NCI-H146 treated with DMSO at 0.1 percent for 48 hours (cell line): Measurements from ENCODE around the gene PTPRD.

ENCODE experiments used
- DNase-seq: peaks from one replicate; lab custom pipeline; 2025; ENCODE audit not compliant: unreplicated experiment; lab: John Stamatoyannopoulos, UW

PTPRD gene

DNA sequence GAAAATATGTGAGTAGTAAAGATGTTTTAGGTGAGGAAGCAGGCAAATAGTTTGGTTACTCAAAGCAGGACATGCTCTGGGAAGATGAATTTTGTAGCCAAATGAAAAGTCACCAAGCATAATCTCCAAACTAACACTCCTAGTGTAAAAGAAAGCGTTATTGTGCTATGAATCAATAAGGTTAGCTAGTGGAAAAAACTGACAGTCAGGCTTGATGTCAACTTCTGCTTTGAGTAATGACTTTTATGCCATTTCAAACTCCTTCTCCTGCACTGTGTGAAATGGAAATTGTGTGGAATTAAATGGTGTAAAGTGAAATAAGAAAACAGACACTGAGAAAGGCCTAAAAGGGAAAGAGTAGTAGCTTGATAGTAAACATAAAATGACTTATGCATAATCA, 2176.0 kb downstream of the PTPRD start:
- no peak for DNase-seq

DNA sequence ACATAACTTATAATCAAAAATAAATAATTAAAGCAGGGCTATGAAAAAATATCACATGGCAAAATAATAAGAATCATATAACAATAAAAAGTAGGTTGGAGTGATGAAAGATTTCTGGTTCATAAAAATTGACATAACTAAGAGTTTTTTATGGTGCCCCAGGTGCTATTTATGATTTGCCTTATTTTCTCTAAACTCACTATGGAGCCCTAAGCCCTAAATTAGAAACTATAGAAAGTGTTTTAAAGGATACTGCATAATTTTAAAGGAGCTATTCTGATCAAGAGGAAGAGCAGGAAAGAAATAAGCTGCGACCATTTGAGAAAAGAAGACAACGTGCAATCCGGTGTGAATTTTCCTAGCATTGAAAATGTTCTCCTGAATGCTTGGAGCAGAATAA, 2178.2 kb downstream of the PTPRD start:
- DNase-seq, result no peak

DNA sequence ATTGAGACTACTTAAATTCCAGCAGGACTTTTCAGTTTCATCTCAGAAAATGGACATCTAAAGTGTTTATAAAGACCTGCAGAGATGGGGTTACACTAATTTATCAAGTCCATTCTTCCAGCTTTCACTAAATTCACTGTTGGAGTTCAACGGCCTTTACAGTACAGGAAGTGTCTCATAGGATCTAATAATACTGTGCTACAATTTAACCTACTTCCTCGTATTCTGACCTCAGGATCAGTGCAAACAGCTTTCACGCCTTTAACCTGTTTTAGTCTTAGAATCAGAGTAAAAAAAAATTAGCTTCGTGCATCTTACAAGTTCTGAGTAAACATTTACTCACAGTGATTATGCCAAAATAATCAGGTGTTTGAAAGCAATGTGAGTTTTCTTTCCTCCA, 2180.6 kb downstream of the PTPRD start:
- no peak for DNase-seq

DNA sequence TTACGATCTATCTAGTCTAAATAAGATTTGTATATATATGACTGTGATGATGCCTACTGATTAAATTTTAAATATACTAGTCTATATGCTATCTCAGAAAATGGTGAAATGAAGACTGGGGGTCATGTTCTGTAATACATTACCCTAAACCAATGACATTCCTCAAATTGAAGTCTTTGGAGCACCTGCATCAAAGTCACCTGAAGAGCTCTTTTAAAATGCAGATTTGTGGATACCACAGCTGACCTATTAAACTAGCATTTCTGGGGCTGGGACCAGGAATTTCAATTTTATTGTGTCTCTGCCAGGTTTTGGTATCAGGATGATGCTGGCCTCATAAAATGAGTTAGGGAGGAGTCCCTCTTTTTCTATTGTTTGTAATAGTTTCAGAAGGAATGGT, 2181.3 kb downstream of the PTPRD start:
- no peak for DNase-seq

DNA sequence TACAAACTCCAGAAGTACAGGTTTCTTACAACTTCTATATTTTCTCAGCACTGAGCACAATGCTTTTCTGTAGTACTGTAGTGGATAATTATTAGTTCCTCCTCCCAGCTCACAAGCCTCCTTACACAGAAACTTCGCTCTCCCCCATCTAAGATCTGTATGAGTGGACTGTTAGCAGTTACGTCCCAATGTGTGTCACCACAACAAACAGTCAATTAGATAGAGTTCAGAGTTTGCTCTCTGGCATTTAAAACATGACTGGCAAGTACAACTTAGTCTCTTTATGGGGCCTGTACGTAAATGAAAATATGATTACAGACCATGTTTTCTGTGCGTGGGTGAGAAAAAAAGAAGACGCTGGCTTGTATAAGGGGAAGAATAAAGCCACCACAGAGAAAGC, 2181.9 kb downstream of the PTPRD start:
- DNase-seq, result no peak

DNA sequence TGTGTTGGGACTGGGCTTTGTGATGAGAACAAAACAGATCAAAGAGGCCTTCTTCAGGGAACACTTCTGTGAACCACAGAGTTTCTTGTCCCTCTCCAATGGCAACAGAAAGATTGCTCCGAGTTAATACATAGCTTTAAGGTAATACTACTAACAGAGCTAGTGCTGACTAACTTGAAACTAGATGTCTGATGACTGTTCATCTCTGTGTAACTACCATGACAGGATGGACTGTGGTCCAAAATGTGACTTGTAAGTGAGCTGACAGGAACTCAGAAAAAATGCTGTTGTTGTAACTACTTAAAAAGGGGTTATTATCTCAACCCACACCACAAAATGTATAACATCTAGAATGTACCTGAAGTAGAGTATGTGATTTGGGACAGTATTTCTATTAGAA, 2183.0 kb downstream of the PTPRD start:
- DNase-seq, result no peak

DNA sequence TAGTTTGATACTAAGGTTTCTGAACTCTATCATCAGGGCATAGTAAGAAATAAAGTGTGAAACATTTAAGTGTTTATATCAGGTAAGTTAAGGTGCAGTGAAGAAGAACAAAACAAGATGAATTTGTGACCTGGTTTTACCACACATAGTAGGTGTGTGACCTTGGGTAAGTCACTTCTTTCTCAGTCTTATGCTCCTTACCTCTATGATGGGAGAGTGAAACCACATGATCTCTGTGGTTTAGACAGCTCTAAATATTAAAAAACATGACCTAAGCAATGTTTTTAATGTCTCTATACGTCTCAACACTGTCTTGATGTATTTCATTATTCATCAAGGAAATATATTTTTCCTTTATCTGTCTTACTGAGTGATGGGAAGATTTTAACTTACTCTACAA, 2183.6 kb downstream of the PTPRD start:
- no peak for DNase-seq

DNA sequence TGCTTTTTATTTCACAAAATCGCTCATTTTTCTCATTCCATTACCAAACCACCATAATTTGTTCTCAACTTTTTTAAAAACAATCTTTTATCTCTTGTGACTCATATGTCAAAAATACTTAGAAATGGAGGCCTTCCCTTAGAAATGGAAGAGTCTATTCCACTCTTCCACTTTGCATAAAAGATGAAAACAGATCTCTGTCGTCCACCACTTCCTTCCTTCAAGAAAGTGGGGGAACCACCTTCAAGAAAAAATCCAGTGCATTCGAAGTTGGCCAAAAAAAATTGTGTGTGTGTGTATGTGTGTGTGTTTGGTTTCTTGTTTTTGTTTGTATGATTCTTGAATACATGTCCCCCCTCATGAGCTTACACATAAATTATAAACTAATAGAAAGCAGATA, 2184.4 kb downstream of the PTPRD start:
- DNase-seq, result no peak

DNA sequence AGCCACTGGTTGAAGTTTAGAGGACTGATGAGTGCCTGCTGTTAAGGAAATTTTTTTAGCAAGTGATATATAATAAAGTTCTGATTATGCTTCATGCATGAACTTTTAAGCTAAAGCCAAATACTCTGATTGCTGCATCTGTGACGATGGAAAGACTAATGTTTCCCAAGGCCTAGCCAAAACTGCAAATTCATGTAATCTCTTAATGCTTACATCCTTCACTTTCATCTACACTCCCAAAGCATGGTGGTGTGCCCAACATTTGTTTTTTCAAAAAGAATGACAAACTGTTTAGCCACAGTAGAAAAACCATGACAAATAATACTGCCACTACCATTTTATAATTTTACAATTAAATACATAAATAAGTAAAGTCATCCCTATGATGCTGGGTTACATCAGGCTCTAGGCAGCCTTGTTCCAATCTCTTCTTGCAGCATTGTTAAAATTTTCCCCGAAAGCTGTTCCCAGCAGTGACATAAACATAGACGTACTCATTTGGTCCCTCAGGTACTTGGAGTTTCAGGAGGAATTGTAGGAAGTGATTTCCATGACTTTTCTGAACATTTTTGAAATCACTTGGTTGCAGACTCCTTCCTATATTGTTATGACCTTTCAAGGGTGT, 2187.9 kb downstream of the PTPRD start:
- no peak for DNase-seq

DNA sequence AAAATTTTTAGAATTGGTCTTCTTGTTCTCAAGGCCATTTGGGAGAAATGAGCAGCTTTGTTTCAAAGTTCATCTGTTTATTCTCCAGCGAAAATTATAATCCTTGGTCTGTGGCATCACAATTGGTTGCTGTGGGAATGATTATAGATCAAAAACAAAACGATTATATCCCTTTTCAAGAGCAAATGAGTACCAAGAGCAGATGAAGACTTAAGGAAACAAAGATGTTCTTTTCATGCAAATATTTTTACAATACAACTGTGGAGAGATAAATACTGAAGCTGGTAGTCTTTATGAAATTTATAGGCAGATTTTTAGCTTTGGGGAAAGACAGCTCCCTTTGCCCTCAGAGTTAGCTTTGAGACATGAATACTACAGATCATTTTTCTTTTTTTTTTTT, 2192.4 kb downstream of the PTPRD start:
- no peak for DNase-seq

DNA sequence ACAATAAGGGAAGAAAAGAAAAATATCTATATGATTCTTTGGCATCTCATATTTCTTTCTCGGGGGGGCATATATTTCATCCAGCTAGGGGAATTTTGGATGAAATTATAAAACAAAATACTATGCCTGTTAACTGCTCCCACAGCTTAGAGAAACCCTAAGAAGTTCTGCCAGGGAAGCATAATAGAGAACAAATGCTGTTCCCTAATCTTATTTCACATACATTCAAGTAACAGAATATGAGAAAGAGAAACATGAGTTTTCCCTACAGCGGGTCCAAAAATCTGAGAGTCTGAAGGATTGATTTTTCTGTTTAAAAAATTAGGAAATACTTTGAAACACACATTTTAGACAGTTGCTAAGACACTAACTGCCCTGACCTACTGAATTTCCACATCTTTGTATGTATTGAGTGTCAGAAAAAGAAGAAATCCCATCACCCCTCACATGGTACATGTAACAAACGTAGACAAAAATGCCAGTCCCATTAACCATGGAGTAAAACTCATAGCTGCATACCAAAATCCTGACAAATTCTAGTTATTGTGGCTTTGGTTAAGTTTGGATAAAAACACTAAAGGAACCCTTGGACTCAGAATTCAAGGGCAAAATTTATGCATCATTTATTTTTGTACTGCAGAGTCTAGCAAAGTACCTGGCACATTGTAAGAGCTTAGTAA, 2193.1 kb downstream of the PTPRD start:
- no peak for DNase-seq

DNA sequence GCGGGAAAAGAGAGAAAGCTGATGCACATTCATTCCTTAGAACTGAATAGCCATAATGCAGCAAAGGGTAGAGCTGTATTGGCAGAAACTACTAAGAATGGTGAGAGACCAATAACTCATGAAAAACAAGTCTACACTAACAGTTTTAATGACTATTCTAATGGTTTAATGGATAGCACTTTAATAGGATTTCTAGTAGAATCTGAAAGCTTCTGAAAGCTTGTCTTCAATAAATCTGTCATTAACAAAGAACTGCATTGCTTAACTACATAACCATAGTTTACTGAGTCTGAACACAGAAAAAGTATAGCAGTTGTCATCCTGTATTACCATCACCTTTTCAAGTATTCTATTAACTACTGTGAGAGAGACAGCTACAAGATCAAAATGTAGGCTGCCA, 2195.5 kb downstream of the PTPRD start:
- no peak for DNase-seq

DNA sequence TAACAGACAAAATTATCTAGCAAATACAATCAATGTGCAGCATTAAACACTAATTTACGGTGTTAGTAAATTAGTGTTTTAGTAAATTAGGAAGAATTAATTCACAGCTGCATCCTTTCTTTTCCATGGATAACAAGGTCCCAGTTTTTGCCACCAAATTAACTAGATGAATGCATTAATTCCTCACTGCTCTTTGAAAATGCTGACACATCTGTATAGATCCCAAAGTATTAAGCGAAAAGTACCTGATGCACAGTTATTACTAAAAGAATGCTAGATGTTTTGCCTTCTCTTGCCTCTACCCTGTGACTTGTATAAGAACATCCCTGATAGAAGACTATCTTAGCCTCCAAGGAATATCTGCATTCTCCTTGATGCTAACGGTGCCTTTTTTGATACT, 2200.5 kb downstream of the PTPRD start:
- no peak for DNase-seq

DNA sequence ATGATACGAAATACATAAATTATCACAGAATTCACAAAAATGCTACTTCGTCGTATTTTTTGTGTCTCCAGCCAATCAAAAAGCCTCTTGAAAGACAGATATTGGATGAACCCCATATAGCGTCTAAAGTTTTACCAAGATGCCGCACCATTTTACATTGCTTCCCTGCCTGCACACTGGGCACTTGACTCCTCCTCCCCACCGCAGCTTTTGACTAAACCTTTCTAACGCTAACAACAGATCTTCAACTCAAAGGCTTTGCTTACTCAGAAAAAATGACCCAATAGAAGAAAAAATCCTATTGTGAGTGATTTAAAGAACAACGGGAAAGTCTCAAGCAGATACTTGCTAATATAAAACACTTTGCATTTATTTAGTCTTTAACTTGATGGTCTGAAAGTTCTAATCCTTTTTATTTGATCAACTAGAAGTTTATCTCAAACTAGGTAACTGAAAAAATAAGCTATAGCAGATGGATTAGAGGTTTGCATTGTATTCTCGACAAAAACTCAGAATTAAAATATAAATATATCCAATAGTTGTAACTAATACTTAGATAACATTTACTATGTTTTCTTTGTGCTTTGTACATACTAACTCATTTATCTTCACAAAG, 2204.1 kb downstream of the PTPRD start:
- DNase-seq, result no peak

DNA sequence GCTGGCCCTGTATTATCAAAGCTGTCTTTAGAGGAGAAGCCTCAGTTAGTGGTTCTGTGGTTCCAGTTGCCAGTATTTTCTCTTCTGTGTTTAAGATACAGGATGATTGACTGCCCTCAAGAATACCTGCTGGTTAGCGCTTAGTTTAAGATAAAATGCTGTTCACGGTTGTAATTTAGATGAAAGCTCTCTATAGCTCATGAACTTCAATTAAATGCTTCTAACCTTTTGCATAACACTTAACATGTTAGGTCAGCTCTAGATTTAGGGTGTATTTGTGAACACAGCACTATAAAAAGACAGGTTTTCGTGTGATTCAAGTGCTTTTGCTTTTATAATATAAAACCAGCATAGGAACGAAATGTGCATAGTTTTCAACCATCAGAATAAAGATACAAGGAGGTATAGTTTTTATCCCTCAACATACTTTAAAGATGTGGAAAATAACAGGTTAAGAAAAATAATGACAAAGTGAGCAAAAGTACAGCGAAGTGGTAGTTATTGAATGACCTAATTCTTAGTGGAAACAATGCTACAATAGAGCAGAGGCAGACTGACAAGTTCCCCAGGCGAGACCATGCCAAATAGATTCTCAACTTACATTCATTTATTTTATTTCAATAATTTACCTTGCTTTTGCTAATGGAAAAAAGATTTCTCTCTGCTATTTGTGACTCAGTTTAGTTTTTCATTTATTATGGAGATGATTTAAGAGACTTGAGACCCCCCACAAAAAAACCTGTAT, 2210.7 kb downstream of the PTPRD start:
- no peak for DNase-seq

DNA sequence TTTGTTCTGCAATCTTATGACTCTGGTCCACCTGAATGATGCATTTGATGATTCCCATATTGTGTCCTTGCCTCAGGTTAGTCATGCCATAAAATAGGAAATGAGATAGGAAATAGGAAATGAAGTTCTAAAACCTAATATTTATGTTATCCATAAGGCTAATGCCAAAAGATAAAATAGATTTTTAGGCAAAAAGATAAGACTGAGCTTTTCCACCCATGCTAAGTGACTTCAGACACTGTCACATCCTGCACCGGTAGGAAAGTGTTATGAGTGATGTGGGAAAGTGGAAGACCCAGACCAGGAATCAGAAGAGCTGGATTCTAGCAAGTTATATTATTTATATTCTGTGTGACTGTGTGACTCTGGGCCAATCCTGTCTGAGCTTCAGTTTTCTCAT, 2212.4 kb downstream of the PTPRD start:
- no peak for DNase-seq

DNA sequence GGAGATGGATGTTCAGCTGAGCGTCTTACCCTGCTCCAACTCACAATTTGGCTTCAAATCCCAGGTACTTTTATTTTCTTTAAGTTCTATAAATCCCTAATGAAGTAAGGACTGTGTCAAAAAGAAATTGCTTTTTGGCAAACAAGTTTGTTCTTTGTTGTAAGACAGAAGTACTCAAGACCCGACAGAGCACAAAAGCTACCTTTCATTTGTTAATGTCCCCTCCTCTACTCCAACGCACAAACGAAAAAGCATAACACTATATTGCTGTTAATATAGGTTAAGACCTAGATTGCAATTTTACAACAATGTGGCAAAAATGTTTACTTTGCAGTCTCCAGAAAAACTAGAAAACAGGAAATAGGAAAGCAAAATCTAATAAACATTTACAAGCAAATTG, 2217.8 kb downstream of the PTPRD start:
- no peak for DNase-seq

DNA sequence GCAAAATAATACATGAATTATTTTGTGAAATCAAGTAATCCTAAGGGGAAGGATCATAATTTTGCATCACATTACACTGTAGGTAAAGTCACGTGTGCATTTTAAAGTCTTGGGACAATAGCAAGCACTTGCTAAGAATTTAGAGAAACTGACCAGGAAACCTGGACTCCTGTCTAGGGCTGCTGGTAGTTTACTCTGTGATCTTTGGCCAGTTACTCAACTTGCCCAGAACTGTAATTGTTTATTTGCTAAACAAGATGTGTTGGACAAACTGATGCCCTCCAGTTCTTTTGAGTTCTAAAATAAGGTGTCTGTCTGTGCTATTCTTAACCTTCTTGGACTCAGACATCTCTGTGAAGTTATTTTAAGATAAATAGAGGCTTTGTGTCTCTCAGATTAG, 2218.5 kb downstream of the PTPRD start:
- DNase-seq, result no peak

DNA sequence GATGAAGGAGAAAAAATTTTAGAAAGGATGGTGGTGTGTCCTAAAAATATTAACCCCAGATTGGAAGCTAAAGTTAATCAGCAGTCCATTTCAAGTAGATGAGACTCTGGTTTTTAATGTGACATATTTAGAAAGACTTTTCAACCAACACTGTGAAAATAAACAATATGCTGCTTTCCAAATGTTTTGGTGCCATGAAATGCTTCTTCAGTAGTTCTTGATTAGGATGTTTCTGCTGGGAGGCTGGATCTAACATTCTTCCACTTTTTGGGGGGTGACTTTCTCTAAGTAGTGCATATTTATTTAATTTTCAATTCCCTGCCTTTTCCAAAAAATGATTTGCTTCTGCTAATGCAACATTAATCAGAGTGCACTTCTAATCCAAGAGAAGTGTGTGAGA, 2219.9 kb downstream of the PTPRD start:
- no peak for DNase-seq

DNA sequence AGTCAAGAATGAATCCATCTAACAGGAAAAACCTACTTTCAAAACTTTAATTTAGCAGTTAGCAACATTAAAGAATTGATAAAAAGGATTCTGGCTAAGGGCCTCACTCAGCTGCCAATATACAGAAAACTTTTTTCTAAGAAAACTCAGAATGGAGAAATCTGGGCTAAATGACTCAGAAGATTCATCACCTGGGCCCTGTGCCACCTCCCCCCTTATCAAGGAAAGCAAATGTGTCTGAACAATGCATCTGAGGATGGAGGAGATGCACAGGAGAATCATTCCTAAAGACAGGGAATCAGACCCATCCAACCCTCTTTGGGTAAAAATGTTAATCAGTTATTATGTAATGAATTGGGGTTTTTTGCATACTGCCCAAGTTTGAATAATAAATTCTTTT, 2221.2 kb downstream of the PTPRD start:
- DNase-seq, result no peak

DNA sequence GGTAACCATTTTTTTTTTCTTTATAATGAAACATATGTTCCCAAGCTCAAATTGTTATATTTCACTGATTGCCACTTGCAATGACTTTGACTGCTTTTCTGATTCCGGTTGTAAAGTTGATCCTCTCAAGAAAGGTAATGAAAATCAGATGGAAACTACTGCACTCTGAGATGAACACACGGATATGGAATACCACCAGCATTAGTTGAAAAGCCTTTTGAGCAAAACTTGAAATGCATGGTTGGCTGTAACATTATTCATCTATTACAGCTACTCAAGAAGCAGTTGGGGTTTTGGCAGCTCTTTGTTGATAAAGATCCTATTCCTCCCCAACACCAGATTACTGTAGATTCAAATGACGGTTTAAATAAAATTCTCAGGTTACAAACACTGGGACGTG, 2221.7 kb downstream of the PTPRD start:
- no peak for DNase-seq

DNA sequence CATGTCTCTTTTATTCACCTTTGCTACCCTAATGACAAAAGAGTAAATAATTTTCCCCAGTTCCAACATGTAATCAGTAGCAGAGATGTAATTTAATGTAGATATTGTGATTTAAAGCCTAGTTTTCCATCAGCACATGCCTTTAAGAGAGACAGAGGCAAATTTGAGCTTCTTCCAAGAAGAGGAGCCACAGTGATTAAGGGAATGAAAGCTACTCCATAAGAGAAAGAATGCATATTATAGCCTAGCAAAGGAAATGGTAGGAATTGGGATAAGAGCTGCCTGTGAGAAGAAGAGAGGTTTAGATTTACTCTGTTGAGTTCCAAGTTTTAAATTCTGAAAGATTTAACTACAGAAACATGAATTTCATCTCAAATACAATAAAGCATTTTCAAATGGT, 2222.2 kb downstream of the PTPRD start:
- no peak for DNase-seq
